BE2C (cell line): ENCODE results near the gene PAX9.
"Not testable (repeated sequence)": the region's sequence is repeated elsewhere in the genome, so short reads cannot be mapped to it uniquely, and the experiment has no call there.

Experiments
- DNase-seq: peaks from one replicate; pipeline ENCODE4 v3.0.0-alpha.2; 2020
- H3K27me3 ChIP-seq: fragments of 250-450 bp; sonication (Bioruptor Pico); 2 replicates; pipeline ENCODE4 v1.5.1; 2020; ENCODE audit warnings: mild to moderate bottlenecking
- H3K36me3 ChIP-seq: fragments of 250-450 bp; sonication (Bioruptor Pico); 2 replicates; pipeline ENCODE4 v1.5.1; 2020; ENCODE audit warnings: mild to moderate bottlenecking
- H3K4me1 ChIP-seq: fragments of 250-450 bp; sonication (Bioruptor Pico); 2 replicates; pipeline ENCODE4 v1.5.1; 2020
- H3K4me3 ChIP-seq: 2 replicates; pipeline ENCODE4 v1.5.1; 2011; ENCODE audit warnings: low read depth, low read length
- H3K9me3 ChIP-seq: fragments of 250-450 bp; sonication (Bioruptor Pico); 2 replicates; pipeline ENCODE4 v1.5.1; 2020
- TF ChIP-seq, protein P1 (sequence below): IDR thresholded peaks from 2 replicates; pipeline ENCODE4 v1.5.1; 2012; ENCODE audit warnings: mild to moderate bottlenecking, low read depth, low read length

Gene PAX9

GRCh38 chr14:36682338-36682737, 20.7 kb downstream of the PAX9 start:
- Histone ChIP-seq H3K27me3 (peaks cover 24% of the 10 kb centered on the region), H3K36me3 (no peaks in the 10 kb centered on the region), H3K4me1 (no peaks in the 10 kb centered on the region), H3K4me3 (no peak overlapping the region), H3K9me3 (no peaks in the 10 kb centered on the region)
- DNase-seq: no peak
- TF ChIP-seq, protein P1, sequence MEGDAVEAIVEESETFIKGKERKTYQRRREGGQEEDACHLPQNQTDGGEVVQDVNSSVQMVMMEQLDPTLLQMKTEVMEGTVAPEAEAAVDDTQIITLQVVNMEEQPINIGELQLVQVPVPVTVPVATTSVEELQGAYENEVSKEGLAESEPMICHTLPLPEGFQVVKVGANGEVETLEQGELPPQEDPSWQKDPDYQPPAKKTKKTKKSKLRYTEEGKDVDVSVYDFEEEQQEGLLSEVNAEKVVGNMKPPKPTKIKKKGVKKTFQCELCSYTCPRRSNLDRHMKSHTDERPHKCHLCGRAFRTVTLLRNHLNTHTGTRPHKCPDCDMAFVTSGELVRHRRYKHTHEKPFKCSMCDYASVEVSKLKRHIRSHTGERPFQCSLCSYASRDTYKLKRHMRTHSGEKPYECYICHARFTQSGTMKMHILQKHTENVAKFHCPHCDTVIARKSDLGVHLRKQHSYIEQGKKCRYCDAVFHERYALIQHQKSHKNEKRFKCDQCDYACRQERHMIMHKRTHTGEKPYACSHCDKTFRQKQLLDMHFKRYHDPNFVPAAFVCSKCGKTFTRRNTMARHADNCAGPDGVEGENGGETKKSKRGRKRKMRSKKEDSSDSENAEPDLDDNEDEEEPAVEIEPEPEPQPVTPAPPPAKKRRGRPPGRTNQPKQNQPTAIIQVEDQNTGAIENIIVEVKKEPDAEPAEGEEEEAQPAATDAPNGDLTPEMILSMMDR: no peak

GRCh38 chr14:36683083-36683724, 21.5 kb downstream of the PAX9 start:
- Histone ChIP-seq H3K27me3 (peaks cover 15% of the 10 kb centered on the region), H3K4me3 (no peak overlapping the region), H3K36me3 (no peaks in the 10 kb centered on the region), H3K9me3 (no peaks in the 10 kb centered on the region), H3K4me1 (no peaks in the 10 kb centered on the region)
- no peak for DNase-seq
- TF ChIP-seq, protein P1: no peak

DNA sequence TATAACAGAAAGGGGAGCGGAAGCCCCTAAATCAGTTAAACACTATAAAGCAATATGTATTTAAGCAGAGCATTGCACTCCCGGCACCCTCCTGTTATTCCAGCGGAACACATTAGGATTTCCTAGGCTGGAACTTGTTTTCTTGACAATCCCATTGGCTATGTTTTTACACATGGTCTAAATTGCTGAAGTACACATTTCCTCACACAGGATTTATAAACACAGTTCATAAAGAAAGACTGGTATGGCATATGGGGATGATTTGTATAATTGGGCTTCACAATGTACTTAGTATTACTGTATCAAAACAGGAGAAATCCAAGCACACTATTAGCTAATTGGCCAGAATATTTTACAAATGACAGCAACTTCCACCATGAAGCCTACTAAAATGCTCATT, 23.3 kb downstream of the PAX9 start:
- Histone ChIP-seq H3K4me3 (no peak overlapping the region), H3K9me3 (no peaks in the 10 kb centered on the region), H3K36me3 (no peaks in the 10 kb centered on the region), H3K4me1 (no peaks in the 10 kb centered on the region), H3K27me3 (peaks cover 9% of the 10 kb centered on the region)
- no peak for DNase-seq
- TF ChIP-seq, protein P1: no peak

GRCh38 chr14:36690311-36691040, 28.8 kb downstream of the PAX9 start:
- TF ChIP-seq, protein P1: no peak
- Histone ChIP-seq H3K27me3 (peaks cover 3% of the 10 kb centered on the region), H3K4me1 (no peaks in the 10 kb centered on the region), H3K4me3 (no peak overlapping the region), H3K36me3 (no peaks in the 10 kb centered on the region), H3K9me3 (no peaks in the 10 kb centered on the region)
- DNase-seq: no peak

- not testable (repeated sequence) for DNase-seq, H3K36me3 ChIP-seq, H3K9me3 ChIP-seq, H3K4me1 ChIP-seq, H3K4me3 ChIP-seq, H3K27me3 ChIP-seq
Observed at GRCh38 chr14:36699420-36699819, 37.8 kb downstream of the PAX9 start.

DNA sequence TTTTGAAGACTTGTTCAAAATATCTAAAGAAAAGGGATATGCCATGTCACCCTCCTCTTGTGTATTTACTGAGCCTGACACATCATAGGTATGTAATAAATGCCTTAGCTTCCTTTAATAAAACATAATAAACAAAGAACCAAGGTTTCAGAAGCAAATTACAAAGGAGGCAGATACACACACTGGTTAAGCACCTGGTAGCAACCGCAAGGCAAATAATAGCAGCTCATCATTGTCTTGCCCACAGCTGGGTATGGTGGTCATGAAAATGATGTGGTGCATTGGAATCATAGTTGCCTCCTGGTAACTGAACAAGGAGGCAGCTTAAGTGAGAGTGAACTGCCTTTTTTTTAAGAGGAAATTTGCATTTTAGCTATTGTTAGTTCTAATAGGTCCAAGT, 39.0 kb downstream of the PAX9 start:
- Histone ChIP-seq H3K9me3 (no peaks in the 10 kb centered on the region), H3K4me3 (no peak overlapping the region), H3K27me3 (peaks cover 2% of the 10 kb centered on the region; the same call in 1 of the 2 replicates), H3K4me1 (no peaks in the 10 kb centered on the region), H3K36me3 (no peaks in the 10 kb centered on the region)
- TF ChIP-seq, protein P1: no peak
- DNase-seq: no peak
